GM18505 (cell line): Measurements from ENCODE around the gene WNT9A.

ENCODE experiments used
- ATAC-seq: cut with Tn5 transposase; IDR thresholded peaks from one replicate; pipeline ENCODE4 v1.9.1; 2021; ENCODE audit not compliant: unreplicated experiment
- POLR2A ChIP-seq: IDR thresholded peaks from 4 replicates; pipeline ENCODE4 v1.6.1; 2011; ENCODE audit warnings: borderline replicate concordance; ENCODE audit not compliant: insufficient read depth, insufficient read length; ENCODE audit errors: extremely low read depth

WNT9A gene

GRCh38 chr1:227961651-227962466, 14.1 kb upstream of the WNT9A start:
- no peak for ATAC-seq
- no peak for TF ChIP-seq POLR2A

- no peak for TF ChIP-seq POLR2A
- ATAC-seq: no peak
Observed at GRCh38 chr1:227959325-227959860, 11.7 kb upstream of the WNT9A start.

- no peak for ATAC-seq
- no peak for TF ChIP-seq POLR2A
Observed at GRCh38 chr1:227958617-227959324, 11.0 kb upstream of the WNT9A start.

- TF ChIP-seq POLR2A: no peak
- no peak for ATAC-seq
Observed at GRCh38 chr1:227955808-227956207, 8.1 kb upstream of the WNT9A start.

GRCh38 chr1:227954163-227954850, 6.6 kb upstream of the WNT9A start:
- no peak for ATAC-seq

GRCh38 chr1:227953022-227953412, 5.3 kb upstream of the WNT9A start:
- ATAC-seq: no peak
- TF ChIP-seq POLR2A: no peak

More at GRCh38 chr1:227954163-227954850, 6.6 kb upstream of the WNT9A start:
- no peak for TF ChIP-seq POLR2A

- no peak for TF ChIP-seq POLR2A
- no peak for ATAC-seq
Observed at GRCh38 chr1:227952374-227953021, 4.8 kb upstream of the WNT9A start.

- TF ChIP-seq POLR2A: no peak
- ATAC-seq: no peak
Observed at GRCh38 chr1:227951624-227952373, 4.1 kb upstream of the WNT9A start.

GRCh38 chr1:227950735-227951346, 3.1 kb upstream of the WNT9A start:
- no peak for TF ChIP-seq POLR2A
- no peak for ATAC-seq

GRCh38 chr1:227949954-227950734, 2.4 kb upstream of the WNT9A start:
- no peak for TF ChIP-seq POLR2A
- ATAC-seq: no peak

- ATAC-seq: no peak
- TF ChIP-seq POLR2A: no peak
Observed at GRCh38 chr1:227949341-227949921, 1.7 kb upstream of the WNT9A start.
